Sigmoid colon (tissue), 7 donors: ENCODE results near the gene NBAS. TPM values are rescaled to one million over a fixed set of nuclear protein-coding genes. Genes with fewer than 3 reads are reported as not detected.

Experiments used
- DNase-seq: peaks from one replicate; pipeline ENCODE4 v3.0.0-alpha.2; 2019
- H3K27ac ChIP-seq, 4 donors: fragments of 200-600 bp; sonication (generic); one replicate each; pipeline ENCODE4 v1.5.1; 2016 to 2019; ENCODE audit warnings: mild to moderate bottlenecking in 1 of 4
- H3K27me3 ChIP-seq, 3 donors: fragments of 200-600 bp; sonication (generic); one replicate each; pipeline ENCODE4 v1.5.1; 2019; ENCODE audit warnings: mild to moderate bottlenecking in 1 of 3
- H3K36me3 ChIP-seq, 4 donors: fragments of 200-600 bp; sonication (generic); one replicate each; pipeline ENCODE4 v1.5.1; 2016 to 2019
- H3K4me1 ChIP-seq, 4 donors: fragments of 200-600 bp; sonication (generic); one replicate each; pipeline ENCODE4 v1.5.1; 2017 to 2019
- H3K4me3 ChIP-seq, 4 donors: fragments of 200-600 bp; sonication (generic); one replicate each; pipeline ENCODE4 v1.5.1; 2017 to 2019; ENCODE audit warnings: mild to moderate bottlenecking in 2 of 4, moderate library complexity in 1 of 4
- H3K9me3 ChIP-seq, 4 donors: fragments of 200-600 bp in 3 of 4; sonication (generic) in 3 of 4; one replicate each; pipeline versions ENCODE4 v1.5.1 to v1.6.1; 2013 to 2019
- CTCF ChIP-seq, 4 experiments: fragments of 450-650 bp in 3 of 4; fragments of 200-600 bp in 1 of 4; IDR thresholded peaks; one replicate each; pipeline ENCODE4 v1.5.1; 2016 to 2019; ENCODE audit warnings: antibody characterized with exemption in 4 of 4, mild to moderate bottlenecking in 3 of 4, moderate library complexity in 2 of 4
- EP300 ChIP-seq, 4 donors: sonication (generic); formaldehyde crosslinking; IDR thresholded peaks; one replicate each; pipeline ENCODE4 v1.6.1; 2017; ENCODE audit warnings: antibody characterized with exemption in 4 of 4
- POLR2A ChIP-seq, 2 donors: fragments of 450-650 bp; IDR thresholded peaks; one replicate each; pipeline ENCODE4 v1.6.1; 2016; ENCODE audit warnings: antibody characterized with exemption in 2 of 2, mild to moderate bottlenecking in 2 of 2, moderate library complexity in 2 of 2
- POLR2AphosphoS5 ChIP-seq, 4 donors: sonication (generic); formaldehyde crosslinking; IDR thresholded peaks; one replicate each; pipeline ENCODE4 v1.6.1; 2017; ENCODE audit warnings: antibody characterized with exemption in 4 of 4
- WGBS, 2 donors: extraction: QIAGEN DNeasy Blood & Tissue Kit; methylation state at CpG; one replicate each; pipeline ENCODE4 v1.1.7; 2013; 5-methylcytosine and 5-hydroxymethylcytosine counted together
- intact Hi-C: fragments of 100-400 bp; cut with DNase I; formaldehyde crosslinking; loops from one replicate; pipeline ENCODE4 v1.15.1; 2023
- polyA plus RNA-seq, 3 donors: library from polyadenylated mRNA; stranded (reverse); fragments of 200-250 nt; gene quantifications; one replicate each; pipeline ENCODE4 v1.2.3, GENCODE V29; 2013
- total RNA-seq, 4 donors: library from RNA; depleted of rRNA; stranded (reverse); fragments of >200 nt; gene quantifications; one replicate each; pipeline ENCODE4 v1.1.0, GENCODE V29; 2016
- donor health status: healthy with polysubstance abuse.
- donor health status: Bipolar disorder and iron deficiency.
- donor health status: healthy.

The NBAS gene
- total and polyA plus RNA-seq, 7 donors, result 3.9 to 53.2 (median 41.9) TPM

- H3K4me3 ChIP-seq, result no peak overlapping the region
- intact Hi-C loops, result no loop called here
- H3K27ac ChIP-seq, result no peak overlapping the region
- peaks cover 0 to 4% (median 0%) of the 10 kb centered on the region in 4 donors for H3K4me1 ChIP-seq
- H3K36me3 ChIP-seq, result no peaks in the 10 kb centered on the region
- no peaks in the 10 kb centered on the region for H3K27me3 ChIP-seq
- no peak for DNase-seq
- WGBS, 2 donors, result 67 to 83% methylated on average over 6 of the region's 6 CpGs
- H3K9me3 ChIP-seq, result no peaks in the 10 kb centered on the region
- TF ChIP-seq POLR2A (IDR thresholded peaks at IDR 0.05) (no peak), CTCF (IDR thresholded peaks at IDR 0.05) (no peak), POLR2AphosphoS5 (IDR thresholded peaks at IDR 0.05) (no peak), EP300 (IDR thresholded peaks at IDR 0.05) (no peak)
These were observed 317.4 kb downstream of the NBAS start for GRCh38 chr2:15243762-15244161.

- Histone ChIP-seq H3K27ac (no peak overlapping the region), H3K27me3 (no peaks in the 10 kb centered on the region), H3K4me1 (peaks cover 0 to 4% (median 0%) of the 10 kb centered on the region in 4 donors), H3K36me3 (no peaks in the 10 kb centered on the region), H3K4me3 (no peak overlapping the region), H3K9me3 (no peaks in the 10 kb centered on the region)
- TF ChIP-seq EP300 (IDR thresholded peaks at IDR 0.05) (no peak), POLR2A (IDR thresholded peaks at IDR 0.05) (no peak), CTCF (IDR thresholded peaks at IDR 0.05) (no peak), POLR2AphosphoS5 (IDR thresholded peaks at IDR 0.05) (no peak)
- intact Hi-C loops, result no loop called here
- DNase-seq, result no peak
- 87 to 89% methylated on average over 3 of the region's 3 CpGs for WGBS, 2 donors
These were observed 318.1 kb downstream of the NBAS start for GRCh38 chr2:15242936-15243461.

GRCh38 chr2:15241929-15242328 is 319.2 kb downstream of the NBAS start:
- Histone ChIP-seq H3K9me3 (no peaks in the 10 kb centered on the region), H3K4me3 (no peak overlapping the region), H3K4me1 (peaks cover 0 to 4% (median 0%) of the 10 kb centered on the region in 4 donors), H3K27me3 (no peaks in the 10 kb centered on the region), H3K36me3 (no peaks in the 10 kb centered on the region), H3K27ac (no peak overlapping the region)
- intact Hi-C loops, result no loop called here
- 90 to 94% methylated on average over 3 of the region's 3 CpGs for WGBS, 2 donors
- TF ChIP-seq POLR2A (IDR thresholded peaks at IDR 0.05) (no peak), POLR2AphosphoS5 (IDR thresholded peaks at IDR 0.05) (no peak), CTCF (IDR thresholded peaks at IDR 0.05) (no peak), EP300 (IDR thresholded peaks at IDR 0.05) (no peak)
- DNase-seq, result no peak

GRCh38 chr2:15241201-15241600 is 319.9 kb downstream of the NBAS start:
- 94 to 100% methylated on average over 1 of the region's 1 CpG for WGBS, 2 donors
- no peak for DNase-seq
- intact Hi-C loops, result no loop called here
- Histone ChIP-seq H3K36me3 (no peaks in the 10 kb centered on the region), H3K9me3 (no peaks in the 10 kb centered on the region), H3K27ac (no peak overlapping the region), H3K27me3 (no peaks in the 10 kb centered on the region), H3K4me3 (no peak overlapping the region), H3K4me1 (no peaks in the 10 kb centered on the region)
- no peak for TF ChIP-seq EP300 (IDR thresholded peaks at IDR 0.05)
- TF ChIP-seq CTCF (IDR thresholded peaks at IDR 0.05), result no peak
- no peak for TF ChIP-seq POLR2AphosphoS5 (IDR thresholded peaks at IDR 0.05)
- no peak for TF ChIP-seq POLR2A (IDR thresholded peaks at IDR 0.05)

- no peak overlapping the region for H3K27ac ChIP-seq
- no peaks in the 10 kb centered on the region for H3K4me1 ChIP-seq
- no peaks in the 10 kb centered on the region for H3K9me3 ChIP-seq
- no peak for TF ChIP-seq POLR2A (IDR thresholded peaks at IDR 0.05)
- no peak for TF ChIP-seq POLR2AphosphoS5 (IDR thresholded peaks at IDR 0.05)
- TF ChIP-seq CTCF (IDR thresholded peaks at IDR 0.05), result no peak
- TF ChIP-seq EP300 (IDR thresholded peaks at IDR 0.05), result no peak
- no peak for DNase-seq
- WGBS, 2 donors, result 86 to 95% methylated on average over 5 of the region's 5 CpGs
- intact Hi-C loops, result no loop called here
- no peak overlapping the region for H3K4me3 ChIP-seq
- peaks cover 0 to 7% (median 0%) of the 10 kb centered on the region in 4 donors for H3K36me3 ChIP-seq
- H3K27me3 ChIP-seq, result no peaks in the 10 kb centered on the region
These were observed 323.1 kb downstream of the NBAS start for GRCh38 chr2:15238028-15238427.
